ENCODE measurements around the gene FNDC3B. TPM values are rescaled to one million over a fixed set of nuclear protein-coding genes. Genes with fewer than 3 reads are reported as not detected.

Gene FNDC3B
- total RNA-seq, 1 donor = 221 TPM

DNA sequence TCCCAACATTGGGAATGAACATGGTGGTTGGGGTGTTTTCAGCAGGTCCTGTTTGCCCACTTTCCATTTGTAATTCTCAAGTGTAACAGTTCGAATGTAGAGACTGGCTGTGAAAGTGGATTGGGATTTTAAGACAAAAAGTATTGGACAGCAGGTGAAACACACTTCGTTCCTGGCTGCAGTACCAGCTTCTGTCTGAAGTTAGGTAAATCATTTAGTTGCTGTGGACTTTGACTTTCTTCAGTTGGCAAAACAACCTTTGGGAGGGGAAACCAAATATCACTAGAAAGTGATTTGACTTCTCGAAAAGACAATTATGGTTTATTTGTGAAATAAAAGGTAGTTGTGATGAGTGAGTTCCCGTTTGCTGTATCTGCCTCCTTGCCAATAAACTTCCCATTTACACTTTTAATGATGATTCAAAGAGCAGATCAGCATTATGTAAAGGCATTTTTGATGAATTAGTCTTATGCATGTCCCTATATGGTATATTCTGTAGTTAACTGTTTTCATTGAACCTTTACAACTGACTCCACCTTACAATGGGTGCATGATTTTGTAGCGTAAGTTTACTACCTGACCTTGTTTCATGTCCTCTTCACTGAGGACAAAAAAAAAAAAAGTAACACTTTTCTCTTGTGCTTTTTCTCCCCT lies 34.0 kb downstream of the FNDC3B start:
- no peak overlapping the region for H3K4me3 ChIP-seq (ENCODE audit: low read depth, low read length)
- TF ChIP-seq, protein P1, sequence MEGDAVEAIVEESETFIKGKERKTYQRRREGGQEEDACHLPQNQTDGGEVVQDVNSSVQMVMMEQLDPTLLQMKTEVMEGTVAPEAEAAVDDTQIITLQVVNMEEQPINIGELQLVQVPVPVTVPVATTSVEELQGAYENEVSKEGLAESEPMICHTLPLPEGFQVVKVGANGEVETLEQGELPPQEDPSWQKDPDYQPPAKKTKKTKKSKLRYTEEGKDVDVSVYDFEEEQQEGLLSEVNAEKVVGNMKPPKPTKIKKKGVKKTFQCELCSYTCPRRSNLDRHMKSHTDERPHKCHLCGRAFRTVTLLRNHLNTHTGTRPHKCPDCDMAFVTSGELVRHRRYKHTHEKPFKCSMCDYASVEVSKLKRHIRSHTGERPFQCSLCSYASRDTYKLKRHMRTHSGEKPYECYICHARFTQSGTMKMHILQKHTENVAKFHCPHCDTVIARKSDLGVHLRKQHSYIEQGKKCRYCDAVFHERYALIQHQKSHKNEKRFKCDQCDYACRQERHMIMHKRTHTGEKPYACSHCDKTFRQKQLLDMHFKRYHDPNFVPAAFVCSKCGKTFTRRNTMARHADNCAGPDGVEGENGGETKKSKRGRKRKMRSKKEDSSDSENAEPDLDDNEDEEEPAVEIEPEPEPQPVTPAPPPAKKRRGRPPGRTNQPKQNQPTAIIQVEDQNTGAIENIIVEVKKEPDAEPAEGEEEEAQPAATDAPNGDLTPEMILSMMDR (IDR thresholded peaks at IDR 0.05; ENCODE audit: insufficient read depth, low read depth, low read length) = no peak
- no peak for DNase-seq (ENCODE audit: low read depth)

DNA sequence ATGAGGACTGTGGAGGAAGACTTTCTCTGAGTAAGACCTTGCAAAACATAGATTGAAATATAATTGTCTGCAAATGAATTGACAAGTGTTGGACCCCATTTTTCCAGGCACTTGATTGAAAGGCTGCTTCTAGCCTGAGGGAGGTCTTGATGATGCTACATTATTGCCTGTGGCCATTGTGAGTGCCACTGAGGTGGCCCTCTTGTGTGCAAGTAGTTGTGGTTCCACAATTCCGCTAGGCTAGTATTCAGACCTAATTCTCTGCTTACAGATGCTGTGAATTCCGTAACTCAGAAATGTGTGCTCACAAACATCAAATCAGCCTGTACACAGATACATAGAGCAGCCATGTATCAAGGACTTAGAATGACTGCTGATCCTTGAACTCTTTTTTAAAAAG lies 34.7 kb downstream of the FNDC3B start:
- DNase-seq (ENCODE audit: low read depth) = no peak
- no peak overlapping the region for H3K4me3 ChIP-seq (ENCODE audit: low read depth, low read length)
- TF ChIP-seq, protein P1 (IDR thresholded peaks at IDR 0.05; ENCODE audit: insufficient read depth, low read depth, low read length) = no peak

DNA sequence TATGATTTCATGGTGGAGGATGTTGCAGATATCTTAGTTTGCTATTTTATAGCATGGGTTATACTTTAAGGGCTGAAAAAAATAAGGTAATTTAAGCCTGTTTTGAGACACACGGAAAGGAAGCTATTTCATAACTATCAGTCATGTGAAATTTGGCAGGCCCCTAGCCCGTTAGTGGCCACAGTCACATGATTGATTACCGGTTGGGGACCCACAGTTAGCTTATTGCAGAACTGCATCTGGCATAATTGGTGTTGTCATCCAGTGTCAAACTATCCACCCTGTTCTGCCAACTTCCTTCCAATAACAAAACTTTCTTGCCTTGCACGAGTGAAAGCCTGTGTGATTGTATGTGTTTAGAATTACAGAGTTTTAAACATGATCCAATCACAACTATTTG lies 35.2 kb downstream of the FNDC3B start:
- TF ChIP-seq, protein P1 (IDR thresholded peaks at IDR 0.05; ENCODE audit: insufficient read depth, low read depth, low read length) = no peak
- DNase-seq (ENCODE audit: low read depth) = no peak
- no peak overlapping the region for H3K4me3 ChIP-seq (ENCODE audit: low read depth, low read length)

DNA sequence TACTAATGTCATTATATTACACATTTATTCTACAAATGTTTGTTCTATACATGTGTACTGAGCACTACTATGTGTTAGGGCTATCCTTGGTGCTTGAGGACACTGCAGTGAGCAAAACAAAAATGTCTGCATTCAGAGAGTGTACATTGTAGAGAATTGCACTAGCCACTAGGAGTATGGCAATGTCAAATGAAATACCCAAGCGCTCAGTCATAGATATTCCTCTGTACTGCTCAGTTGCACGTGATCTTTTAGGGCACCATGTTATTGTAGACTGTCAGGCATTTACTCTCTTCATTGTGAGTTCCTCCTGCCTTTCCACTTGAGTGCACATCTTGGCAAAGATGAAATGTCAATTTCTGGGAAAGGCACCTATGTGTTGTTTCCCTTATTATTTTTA lies 36.8 kb downstream of the FNDC3B start:
- DNase-seq (ENCODE audit: low read depth) = no peak
- no peak overlapping the region for H3K4me3 ChIP-seq (ENCODE audit: low read depth, low read length)
- TF ChIP-seq, protein P1 (IDR thresholded peaks at IDR 0.05; ENCODE audit: insufficient read depth, low read depth, low read length) = no peak

DNA sequence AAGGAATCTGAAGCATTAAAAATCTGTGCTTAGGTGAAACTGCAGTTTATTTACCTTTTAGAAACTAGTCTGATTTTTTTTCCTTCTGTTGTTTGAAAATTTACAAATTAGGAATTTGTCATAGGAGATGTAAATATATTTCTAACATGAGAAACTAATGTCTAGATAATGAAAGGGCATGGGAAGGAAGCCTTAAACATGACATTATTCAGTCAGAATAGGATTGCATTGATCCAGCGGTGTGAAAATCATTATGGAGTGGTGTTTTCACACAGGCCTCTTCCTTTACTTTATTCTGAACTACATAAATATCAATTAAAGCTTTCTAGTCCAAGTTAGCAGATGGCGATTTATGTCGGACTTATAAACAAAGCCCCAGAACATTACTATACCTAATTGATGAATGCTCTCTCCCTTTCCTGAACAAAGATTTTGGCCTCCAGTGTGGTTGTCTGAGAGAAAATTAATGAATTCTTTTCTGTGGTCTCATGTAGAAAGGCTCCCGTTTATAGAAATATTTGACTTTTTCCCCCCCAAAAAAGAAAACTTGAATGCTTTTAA lies 37.9 kb downstream of the FNDC3B start:
- H3K4me3 ChIP-seq (ENCODE audit: low read depth, low read length) = no peak overlapping the region
- TF ChIP-seq, protein P1 (IDR thresholded peaks at IDR 0.05; ENCODE audit: insufficient read depth, low read depth, low read length) = no peak
- no peak for DNase-seq (ENCODE audit: low read depth)

DNA sequence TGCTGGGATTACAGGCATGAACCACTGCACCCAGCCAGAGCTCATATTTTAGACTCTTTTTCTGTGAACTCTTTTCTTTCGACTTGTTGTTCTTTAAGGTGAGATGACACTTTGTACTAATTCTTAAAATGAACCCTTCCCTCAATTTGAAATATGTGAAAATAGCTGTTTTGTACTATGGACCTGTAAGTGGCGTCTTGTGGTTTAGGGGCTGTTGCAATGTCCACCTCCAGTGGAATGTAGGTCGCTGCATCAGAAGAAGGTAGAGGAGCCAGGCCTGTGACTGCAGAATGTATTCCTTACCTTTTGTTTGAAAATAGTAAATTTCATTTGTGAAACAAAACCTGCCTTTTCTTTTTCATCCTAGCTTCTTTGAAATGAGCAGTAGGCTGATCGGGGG lies 38.9 kb downstream of the FNDC3B start:
- no peak for DNase-seq (ENCODE audit: low read depth)
- TF ChIP-seq, protein P1 (IDR thresholded peaks at IDR 0.05; ENCODE audit: insufficient read depth, low read depth, low read length) = no peak

DNA sequence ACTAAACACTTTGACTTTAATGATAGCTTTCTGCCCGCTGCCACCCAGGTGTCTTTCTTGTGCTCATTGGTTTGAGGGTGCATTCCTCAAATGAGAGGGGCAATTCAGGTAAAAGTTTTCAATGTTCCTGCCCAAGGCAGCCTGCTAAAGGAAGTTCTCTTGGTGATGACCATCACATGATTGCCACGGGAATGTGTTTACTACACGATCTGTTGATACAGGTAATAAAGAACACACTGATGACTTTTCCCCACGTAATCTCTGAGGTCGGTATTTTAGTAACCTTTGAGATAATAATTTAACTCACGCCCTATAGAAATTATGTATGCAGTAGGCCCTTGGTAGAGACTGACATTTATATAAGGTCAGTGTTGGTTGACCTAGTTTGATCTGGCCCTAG lies 39.3 kb downstream of the FNDC3B start:
- TF ChIP-seq, protein P1 (IDR thresholded peaks at IDR 0.05; ENCODE audit: insufficient read depth, low read depth, low read length) = no peak
- DNase-seq (ENCODE audit: low read depth) = no peak
- H3K4me3 ChIP-seq (ENCODE audit: low read depth, low read length) = no peak overlapping the region

More for the DNA sequence above, 38.9 kb downstream of the FNDC3B start:
- no peak overlapping the region for H3K4me3 ChIP-seq (ENCODE audit: low read depth, low read length)
